NCI-H82 treated with DMSO at 0.1 percent for 48 hours (cell line): ENCODE results near the gene MTUS2.

ENCODE experiments used
- DNase-seq: peaks from one replicate; lab custom pipeline; 2025; ENCODE audit not compliant: unreplicated experiment; lab: John Stamatoyannopoulos, UW

MTUS2 gene

GRCh38 chr13:29515372-29515771 lies 695.2 kb downstream of the MTUS2 start:
- no peak for DNase-seq

GRCh38 chr13:29516012-29516411 lies 695.9 kb downstream of the MTUS2 start:
- no peak for DNase-seq

GRCh38 chr13:29516880-29517279 lies 696.7 kb downstream of the MTUS2 start:
- no peak for DNase-seq

DNA sequence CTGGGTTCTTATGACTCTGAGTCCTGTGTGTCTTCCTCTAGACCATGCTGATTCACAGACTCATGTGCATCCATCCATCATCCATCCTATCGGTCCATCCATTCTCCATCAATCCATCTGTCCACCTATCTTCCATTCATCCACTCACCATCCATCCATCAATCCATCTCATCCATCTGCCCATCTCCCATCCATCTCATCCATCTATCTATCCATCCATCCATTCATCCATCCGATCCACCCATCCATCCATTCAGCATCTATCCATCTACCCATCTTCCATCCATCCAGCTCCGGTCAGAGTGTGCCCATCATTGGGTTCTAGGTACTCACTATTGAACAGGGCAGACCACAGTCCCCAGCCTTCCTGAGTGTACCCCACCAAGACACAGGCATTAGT lies 699.8 kb downstream of the MTUS2 start:
- no peak for DNase-seq

GRCh38 chr13:29520671-29521070 lies 700.5 kb downstream of the MTUS2 start:
- no peak for DNase-seq

DNA sequence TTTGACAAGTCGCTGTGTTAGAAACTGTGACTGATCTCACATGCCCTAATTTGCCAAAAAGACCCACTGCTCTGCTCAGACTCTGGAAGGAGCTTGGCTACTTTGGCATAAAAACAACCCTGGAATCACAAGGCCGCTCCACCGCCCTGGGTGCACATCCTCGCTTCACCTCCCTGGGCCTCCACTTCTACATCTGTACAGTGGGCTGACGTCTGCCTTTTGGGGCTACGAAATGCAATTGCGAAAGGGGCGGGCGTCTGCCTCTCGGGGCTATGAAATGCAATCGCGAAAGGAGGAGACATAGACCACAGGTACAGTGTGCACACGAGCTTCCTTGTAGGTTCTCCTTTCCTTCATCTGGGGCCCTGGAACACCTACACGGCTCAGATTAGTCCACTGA lies 701.2 kb downstream of the MTUS2 start:
- DNase-seq, result no peak

GRCh38 chr13:29522044-29522685 lies 702.0 kb downstream of the MTUS2 start:
- no peak for DNase-seq

DNA sequence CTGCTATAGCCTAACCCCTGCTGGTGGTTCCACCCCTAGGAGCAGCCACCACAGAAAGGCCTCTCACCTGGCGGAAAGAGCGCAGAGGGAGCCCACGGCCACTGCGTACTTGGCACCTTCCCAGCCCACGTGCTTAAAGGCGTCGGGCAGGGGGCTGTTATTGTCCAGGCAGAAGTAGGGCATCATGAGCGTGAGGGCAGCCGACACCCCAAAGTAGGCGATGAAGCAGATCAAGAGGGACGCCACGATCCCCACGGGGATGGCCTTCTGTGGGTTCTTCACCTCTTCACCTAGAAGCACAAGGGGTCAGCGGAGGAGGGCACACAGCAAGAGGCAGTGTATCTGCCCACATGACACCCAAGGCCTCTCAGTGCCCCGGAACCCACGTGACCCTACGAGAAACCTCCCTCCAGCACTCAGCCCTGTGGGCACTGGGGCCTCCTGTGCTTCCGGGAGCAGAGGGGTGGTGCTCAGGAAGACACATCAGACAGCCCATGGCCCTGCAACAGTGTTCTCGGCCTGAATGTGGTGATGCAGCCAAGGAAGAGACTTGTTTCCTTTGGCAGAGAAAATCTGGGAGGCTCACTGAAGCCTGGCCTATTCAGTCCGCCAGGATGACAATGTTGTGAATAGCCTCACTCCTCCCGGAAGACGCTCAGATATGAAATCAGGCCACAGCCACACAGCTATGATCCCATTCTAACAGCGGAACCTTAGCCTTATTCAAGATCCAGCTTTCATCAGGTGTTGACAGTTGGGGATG lies 703.2 kb downstream of the MTUS2 start:
- no peak for DNase-seq

DNA sequence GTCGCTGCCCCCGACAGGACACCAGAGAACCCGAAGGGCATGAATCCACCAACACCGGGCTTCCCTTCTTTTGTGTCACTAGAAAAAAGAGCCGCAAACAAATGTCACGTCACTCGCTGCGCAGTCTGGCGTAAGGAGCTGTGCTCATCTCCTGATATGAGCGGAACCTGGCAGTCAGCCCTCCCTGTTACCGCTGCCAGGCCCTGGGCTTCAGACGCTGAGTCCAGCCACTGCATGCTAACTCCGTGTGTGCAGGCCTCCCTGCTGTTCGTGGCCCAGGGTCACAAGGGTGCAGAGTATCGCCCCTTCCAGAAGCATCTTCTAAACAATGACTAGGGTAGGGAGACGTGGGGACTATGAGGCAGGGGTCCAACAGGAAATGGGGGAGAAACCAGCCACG lies 704.0 kb downstream of the MTUS2 start:
- no peak for DNase-seq

- DNase-seq, result no peak
Observed at GRCh38 chr13:29524641-29525040, 704.5 kb downstream of the MTUS2 start.

DNA sequence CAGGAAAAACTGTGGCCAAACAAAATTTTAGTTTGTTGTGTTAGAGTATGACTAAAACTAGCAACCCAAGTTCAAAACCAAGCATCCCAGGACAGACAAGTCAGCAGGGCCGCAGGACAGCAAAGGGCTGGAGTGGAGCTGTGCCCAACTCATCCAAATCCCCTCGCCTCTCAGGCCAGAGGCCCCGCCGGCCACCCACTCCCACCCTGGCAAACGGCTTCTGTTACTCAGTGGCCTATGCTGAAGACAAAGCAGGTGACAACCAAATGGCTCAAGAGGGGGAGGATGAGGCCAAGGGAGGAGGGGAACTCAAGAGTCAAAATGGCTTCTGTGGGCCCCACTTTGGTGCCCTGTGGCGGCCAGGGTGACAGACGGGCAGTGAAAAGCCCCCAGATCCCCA lies 705.6 kb downstream of the MTUS2 start:
- no peak for DNase-seq

GRCh38 chr13:29526741-29527140 lies 706.6 kb downstream of the MTUS2 start:
- DNase-seq, result no peak

DNA sequence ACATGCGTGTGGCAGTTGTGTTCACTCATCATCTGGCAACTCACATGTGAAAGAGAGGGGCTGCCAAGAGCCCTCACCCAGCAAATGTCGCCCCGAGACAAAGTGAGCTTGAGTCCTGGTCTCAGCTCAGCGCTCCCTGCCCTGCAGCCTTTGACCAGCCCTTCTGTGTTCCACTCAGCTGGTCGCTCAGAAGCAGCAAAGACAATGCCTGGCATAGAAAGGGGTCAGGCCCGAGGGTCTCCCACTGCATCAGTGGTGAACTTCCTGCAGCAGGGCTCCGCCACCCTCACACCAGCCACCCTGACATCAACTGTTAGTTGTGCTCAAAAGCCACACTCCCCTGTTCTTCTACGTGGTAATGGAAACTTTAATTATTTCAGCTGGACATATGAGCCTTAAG lies 707.4 kb downstream of the MTUS2 start:
- DNase-seq, result no peak

GRCh38 chr13:29527916-29528315 lies 707.8 kb downstream of the MTUS2 start:
- DNase-seq, result no peak

DNA sequence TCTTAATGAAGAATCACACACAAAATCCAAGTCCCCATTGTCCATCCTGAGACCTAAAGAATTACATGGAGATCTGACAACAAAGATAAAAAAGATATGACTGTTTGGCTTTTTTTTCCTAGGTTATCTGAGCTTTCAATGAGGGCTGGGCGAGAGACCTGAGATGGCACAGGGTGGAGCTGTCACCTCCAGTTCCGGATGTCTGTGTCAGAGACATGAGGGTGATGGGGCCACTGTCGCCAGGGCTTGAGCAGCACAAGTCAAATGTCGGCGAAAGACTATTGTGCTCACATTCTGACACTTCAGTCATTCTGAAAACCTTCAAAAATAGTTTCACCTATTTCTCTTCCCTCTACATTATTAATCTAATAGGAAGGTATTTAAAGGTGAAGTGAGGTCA lies 709.6 kb downstream of the MTUS2 start:
- DNase-seq, result no peak

- no peak for DNase-seq
Observed at GRCh38 chr13:29530901-29531300, 710.8 kb downstream of the MTUS2 start.

- no peak for DNase-seq
Observed at GRCh38 chr13:29532116-29532515, 712.0 kb downstream of the MTUS2 start.

- DNase-seq, result no peak
Observed at GRCh38 chr13:29532821-29533220, 712.7 kb downstream of the MTUS2 start.

DNA sequence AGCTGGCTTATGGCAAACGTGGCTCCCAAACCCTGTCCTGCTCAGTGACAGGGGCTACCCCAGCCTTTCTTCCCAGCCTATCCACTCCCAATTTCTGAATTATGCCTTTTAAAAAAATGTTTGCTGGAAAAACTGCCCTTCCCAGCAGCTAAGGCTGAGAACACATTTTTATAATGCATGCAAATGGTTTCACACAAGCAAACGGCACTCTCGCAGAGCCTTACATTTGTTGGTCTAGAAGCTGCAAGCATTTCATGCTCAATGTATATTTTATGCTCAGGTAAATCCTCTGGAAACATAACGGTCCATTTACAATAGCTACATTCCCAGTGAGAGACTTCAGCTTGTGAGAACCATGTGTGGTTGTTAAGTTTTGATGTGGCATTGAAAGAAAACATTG lies 713.9 kb downstream of the MTUS2 start:
- no peak for DNase-seq

DNA sequence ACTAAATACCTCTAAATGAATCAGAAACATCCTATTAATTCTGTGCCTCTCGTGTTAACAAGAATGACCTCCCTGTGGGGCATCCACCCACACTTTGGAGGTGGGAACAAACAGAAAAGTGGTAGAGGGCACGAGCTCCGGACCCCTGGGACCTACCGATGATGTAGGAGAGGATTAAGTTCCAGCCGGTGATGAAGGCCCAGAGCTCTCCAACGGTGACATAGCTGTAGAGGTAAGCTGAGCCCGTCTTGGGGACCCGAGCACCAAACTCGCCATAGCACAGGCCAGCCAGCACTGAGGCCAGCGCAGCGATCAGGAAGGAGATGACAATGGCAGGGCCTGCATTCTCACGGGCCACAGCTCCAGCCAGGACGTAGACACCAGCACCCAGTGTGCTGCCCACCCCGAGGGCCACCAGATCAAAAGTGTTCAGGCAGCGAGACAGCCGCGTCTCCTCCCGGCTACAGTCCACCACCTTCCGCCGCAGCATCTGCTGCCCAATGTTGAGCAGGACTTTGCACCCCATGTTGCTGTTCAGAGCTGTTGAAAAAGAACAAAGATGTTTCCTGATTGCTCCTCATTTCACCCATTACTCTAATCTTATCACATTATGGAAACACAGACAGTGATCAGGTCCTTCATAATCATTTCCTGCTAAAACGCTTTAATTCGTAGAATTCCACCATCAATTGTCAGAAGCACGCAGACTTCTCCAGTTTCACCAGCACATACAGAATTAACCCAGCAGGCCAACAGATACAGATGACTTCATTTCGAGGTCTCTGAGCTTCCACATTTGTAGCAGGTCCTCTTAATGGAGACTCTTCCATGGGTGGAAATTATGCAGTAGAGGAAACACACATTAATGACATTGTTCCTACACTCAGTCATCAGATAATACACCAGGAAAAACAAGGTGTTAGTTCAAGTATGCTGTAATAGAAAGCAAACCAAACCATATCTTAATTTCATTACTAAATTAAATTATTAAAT lies 715.8 kb downstream of the MTUS2 start:
- DNase-seq, result no peak

- DNase-seq, result no peak
Observed at GRCh38 chr13:29536853-29537252, 716.7 kb downstream of the MTUS2 start.
